Measurements from ENCODE around the gene RILP.

RILP gene

DNA sequence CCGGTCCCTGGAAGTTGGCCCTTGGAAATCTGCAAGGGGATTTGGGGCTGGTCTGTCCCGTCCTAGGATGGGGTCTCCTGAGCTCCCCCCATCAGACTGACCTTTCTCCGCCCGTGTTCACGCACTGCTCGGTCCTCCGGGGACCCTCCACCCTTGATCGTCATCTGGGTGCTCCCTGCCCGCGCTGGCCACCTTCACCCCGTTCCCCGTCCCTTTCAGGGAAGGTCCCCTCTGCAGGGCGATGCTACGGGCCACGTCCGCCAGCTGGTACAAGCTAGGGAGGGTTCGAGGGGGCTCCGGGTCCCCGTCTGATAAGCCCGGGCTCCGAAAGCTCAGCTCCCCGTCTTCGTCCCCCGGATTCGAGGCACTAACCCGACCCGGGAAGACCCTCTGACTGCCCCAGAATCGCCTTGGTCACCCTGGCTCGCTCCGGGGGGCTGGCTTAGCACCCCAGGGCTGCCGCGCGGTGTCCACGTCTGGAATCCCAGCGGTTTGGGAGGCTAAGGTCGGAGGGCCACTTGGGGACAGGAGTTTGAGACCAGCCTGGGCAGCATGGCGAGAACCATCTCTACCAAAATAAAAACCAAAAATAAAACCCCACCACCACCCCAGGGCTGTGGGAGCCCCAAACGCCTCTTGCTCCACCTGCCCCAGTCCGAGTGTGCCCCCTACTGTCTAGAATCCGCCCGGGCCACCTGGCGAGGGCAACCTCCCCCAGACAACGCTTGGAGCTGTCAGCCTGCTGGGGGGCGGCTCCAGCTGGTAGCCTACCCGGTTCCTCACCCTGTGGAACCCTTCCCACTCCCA lies 20.0 kb downstream of the RILP start:
- in situ Hi-C loops (cut with MboI; ENCODE audit: low sequenced_read_pairs) = no loop called here

DNA sequence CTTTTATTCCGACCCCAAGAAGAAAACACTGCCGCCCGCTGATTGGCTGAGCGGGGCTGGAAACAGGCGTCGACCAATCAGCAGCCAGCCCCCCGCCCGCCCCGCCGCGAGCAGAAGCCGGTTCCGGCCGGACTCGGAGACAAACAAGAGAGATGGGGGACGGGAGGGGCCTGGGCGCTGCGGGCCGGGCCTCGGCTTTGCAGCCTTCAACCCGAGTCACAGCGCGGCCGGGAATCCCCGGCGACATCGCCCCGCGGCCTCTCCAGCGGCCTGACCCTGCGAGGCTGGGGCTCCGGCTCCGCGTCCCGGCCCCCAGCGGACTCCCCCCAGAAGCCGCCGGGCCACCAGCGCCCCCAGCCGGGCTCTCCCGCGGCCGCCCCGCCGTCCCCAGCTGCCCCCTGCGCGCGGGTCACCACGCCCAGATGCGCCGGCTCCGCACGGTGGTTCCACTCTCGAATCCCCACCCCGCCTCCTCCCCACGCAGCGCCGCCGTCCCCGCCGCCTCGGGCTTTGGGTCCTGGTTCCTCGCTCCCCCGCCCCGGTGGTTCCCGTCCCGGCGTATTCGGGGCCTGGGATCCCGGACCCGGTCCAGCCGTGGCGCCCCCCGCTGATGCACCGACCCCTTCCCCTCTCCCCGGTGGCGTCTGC lies 20.7 kb downstream of the RILP start:
- in situ Hi-C loops (cut with MboI; ENCODE audit: low sequenced_read_pairs) = no loop called here

DNA sequence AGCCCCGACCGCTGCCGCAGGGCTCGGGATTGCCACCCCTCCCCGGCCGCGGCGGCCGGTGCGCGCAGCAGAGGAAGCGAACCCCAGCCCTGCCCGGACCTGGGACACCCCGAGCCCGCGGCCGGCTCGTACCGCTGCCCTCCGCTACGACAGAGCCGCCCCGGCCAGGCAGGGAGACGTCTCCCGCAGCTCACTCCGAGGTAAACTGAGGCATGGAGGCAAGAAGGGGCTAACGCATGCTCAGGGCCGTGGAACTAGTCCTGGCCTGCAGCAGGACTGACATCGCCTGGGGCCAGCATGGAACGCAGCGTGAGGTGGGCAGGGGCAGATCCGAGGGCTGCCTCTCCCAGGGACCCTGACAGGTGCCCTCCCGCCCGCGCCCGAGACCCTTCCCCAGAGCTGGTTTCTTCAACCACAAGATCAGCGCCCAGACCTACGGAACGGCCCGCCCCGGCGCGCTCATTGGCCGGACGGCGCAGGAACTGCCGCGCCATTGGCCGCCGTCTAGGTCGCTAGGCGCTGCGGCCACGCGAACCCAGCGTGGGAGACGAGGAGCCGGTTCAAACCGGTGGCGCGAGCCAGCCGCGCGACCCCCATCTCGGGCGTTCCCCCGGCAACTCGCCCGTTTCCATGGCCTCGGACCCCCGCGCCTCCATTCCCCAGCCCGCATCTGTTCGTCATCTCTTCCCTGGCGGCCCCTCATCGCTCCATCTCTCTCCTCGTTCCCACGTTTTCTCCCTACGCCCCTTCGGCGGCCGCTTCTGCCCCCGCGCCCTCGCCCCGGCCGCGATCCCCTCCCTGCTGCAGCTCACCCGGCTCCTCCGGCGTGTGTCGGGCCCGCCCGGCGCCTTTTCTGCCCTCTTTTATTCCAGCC lies 21.4 kb downstream of the RILP start, which contains the start of gene SLC43A2:
TSS of gene SLC43A2 (minus strand) at position 853 of the 874 bp plus-strand sequence. CDS start 960 bp downstream, outside the sequence.
- in situ Hi-C loops (cut with MboI; ENCODE audit: low sequenced_read_pairs) = no loop called here

DNA sequence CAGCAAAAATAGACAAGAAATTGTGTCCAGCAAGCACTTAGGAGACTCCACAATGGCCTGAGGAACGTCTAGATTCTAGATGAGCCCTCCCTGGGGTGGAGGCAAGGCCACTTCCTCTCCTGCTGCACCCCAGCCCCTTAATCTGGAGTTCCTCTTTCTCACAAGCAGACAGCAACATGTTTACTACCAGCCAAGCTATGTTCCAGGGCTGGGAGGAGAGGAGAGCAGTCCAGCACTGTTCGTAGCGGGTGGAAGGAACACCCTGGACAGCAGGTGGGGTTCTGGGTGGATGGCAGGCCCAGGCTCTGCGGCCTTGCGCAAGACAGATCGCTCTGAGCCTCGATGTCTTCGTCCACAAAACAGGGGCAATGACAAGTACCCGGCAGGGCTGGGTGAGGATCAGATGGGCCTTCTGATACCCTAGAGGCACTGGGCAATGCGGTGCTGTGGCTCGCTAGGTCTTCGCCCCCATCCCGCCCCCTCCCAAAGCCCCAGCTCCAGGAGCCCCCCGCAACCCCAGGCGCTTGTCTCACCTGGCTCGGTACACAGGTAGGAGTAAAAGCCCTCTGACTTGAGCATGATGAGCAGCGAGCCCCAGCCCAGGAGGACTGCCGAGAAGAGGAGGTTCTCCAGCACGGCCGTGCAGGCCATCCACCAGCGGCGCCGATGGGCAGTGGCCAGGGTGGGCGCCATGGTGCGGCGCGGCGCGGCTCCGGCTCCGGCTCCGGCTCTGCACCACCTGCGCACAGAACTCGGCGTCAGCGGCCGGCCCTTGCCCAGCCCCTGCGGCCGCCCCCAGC lies 22.3 kb downstream of the RILP start:
- in situ Hi-C loops (cut with MboI; ENCODE audit: low sequenced_read_pairs) = no loop called here

DNA sequence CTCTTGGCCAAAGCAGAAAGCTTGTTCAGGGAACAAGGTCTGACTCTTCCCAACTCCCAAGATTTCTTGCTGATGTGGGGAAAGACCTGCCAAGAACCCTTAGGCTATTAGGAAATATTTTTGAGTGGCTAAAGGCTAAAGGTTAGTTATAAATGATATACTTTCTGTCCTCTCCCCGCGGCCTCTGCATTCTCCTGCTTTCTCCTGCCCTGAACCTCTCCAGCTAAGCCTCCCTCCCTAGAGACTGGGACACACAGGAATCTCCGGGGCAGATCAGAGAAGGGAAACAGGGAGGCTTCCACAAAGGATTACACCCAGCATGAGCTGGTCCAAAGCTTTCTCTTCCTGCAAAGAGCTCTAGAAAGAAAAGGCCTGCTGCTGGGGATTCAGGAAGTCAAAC lies 23.3 kb downstream of the RILP start:
- in situ Hi-C loops (cut with MboI; ENCODE audit: low sequenced_read_pairs) = no loop called here

DNA sequence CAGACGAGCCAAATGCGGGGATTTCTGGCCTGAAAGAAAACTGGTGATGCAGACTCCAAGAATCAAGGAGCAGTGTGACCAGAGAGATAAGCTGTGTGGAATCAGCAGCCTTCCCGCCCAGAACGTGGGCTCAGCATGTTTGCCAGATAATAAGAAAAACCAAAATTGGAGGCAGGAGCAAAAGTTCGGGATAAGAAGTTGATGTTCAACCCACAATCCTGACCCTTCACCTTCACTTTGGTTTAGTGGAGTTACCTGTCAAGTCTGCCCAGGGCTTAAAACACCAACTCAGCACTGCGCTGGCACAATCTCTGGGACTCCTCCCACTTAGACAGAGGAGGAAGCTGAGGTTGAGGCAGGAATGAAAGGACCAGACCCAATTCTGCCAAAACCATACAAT lies 24.1 kb downstream of the RILP start:
- in situ Hi-C loops (cut with MboI; ENCODE audit: low sequenced_read_pairs) = no loop called here

DNA sequence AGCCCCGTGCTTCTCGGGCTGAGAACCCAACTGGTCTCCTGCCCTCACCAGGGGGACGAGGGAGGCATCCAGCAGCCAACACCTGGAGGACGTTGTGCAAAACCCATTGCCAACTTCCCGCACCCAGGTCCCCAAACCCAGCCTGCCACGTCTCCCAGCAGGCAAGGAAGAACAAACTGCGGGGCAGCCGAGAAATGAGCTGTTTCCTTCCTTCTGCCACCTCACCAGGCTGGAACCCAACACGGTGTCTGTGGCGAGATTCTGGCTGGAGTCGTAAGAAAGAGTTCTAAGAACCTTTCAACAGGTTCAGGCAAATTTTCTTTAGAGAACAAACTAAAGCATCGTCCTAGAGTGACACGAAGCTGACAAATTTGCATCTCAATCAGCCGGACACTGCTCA lies 24.6 kb downstream of the RILP start:
- in situ Hi-C loops (cut with MboI; ENCODE audit: low sequenced_read_pairs) = no loop called here

DNA sequence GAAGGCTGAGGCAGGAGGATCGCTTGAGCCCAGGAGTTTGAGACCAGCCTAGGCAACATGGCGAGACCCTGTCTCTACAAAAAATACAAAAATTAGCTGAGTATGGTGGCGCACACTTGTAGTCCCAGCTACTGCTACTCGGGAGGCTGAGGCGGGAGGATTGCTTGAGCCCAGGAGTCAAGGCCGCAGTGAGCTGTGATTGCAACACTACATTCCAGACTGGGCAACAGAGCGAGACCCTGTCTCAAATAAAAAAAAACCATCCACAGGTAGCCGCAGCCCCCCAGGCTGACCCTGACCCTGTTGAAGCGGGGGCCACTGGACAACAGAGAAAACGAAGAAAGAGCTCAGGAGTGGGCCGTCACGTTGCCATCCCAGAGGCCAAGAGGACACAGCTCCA lies 25.0 kb downstream of the RILP start:
- in situ Hi-C loops (cut with MboI; ENCODE audit: low sequenced_read_pairs) = no loop called here

DNA sequence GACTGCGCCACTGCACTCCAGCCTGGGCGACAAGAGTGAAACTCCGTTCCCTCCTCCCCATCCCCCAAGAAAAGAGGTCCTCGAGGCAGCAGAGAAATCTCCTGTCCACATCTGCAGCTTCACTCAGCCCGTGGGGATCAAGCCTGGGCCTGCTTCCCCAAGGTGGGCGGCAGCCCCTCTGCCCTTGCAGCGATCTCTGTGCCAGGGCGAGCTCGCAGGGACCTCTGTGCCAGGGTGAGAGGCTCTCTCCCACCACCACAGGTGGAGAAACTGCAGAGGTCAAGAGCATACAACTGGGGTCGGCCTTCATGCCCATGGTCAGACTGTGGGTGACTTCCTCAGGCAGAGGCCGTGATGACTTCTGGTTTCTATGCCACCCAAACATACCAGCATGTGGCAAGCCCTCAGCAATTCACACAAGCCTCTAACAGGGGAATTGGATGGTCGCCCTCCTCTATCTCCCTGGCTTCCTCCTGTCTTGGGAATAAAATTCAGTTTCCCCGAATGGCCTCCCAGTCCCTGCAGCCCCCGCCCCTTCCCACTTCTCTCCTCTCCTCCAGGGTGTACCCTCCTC lies 26.5 kb downstream of the RILP start:
- in situ Hi-C loops (cut with MboI; ENCODE audit: low sequenced_read_pairs) = no loop called here

DNA sequence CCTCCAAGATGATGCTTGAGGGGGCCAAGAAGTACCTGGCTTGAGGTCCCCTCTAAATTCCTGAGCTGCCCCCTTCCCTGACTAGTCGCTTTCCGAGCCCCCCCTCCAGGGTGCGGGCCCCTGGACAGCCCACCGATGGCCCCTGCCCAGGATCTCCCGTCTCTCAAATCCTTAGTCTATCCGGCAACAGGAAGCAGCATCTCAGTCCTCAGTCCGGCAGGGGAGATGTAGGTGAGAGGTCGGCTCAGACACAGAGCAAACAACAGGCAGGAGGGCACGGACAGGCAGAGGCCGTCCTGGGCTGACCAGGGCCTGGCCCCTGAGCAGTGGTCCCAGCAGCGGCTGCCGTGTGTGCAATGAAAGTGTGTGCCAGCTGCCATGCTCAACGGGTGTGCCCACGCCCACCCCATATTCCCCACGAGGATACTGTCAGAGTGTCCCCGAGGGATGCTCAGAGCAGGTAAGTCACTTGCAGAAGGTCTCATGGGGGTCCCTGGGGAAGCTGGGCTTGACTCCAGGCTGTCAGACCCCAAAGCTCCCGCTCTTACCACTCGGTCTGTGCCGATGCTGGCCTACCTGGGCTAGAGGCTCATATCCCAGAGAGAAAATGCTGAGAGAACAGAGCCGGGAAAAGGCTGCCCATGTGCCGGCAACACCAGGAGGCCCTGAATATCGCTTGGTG lies 28.3 kb downstream of the RILP start:
- in situ Hi-C loops (cut with MboI; ENCODE audit: low sequenced_read_pairs) = no loop called here

DNA sequence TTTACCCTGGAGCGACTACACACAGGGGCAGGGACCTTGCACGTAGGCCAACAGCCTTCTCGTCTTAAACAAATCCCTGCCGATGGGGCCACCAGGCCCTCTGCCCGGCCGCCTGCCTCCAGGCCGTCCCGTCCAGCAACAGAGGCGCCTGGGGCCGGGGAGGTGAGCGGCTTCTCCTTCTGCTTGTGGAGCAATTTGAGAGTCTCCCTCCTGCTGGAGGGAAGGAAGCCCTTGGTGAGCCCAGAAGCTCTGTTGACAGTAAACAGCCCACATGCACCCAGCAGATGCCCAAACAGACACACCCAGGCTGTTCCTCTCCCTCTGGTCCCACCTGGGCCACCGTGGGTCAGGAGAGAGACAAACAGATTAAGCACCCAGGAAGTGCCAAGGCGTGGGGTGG lies 29.2 kb downstream of the RILP start:
- in situ Hi-C loops (cut with MboI; ENCODE audit: low sequenced_read_pairs) = no loop called here

DNA sequence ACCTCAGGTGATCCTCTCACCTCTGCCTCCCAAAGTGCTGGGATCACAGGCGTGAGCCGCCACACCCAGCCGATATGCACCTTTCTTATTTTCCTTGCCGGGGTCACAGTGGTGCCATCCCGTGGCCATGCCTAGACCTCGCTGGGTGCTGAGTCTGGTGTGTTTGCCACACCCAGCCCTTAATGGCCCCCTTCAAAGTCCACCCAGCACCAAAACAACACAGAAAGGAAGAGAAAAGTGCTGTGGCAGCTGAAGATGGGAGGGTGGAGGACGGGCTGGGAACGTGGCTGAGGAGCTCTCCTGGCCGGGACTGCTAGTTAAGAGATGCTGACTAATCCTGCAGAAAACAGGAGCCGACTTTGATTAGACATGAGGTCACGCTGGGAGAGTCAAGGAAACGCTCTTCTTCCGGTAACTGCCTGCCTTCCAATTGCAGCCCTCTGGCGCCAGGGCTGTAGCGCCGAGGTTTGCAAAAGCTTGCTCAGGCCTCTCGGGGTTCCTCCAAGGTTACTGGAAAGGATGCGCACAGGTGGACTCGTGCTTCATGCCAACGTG lies 32.0 kb downstream of the RILP start:
- in situ Hi-C loops (cut with MboI; ENCODE audit: low sequenced_read_pairs) = no loop called here

DNA sequence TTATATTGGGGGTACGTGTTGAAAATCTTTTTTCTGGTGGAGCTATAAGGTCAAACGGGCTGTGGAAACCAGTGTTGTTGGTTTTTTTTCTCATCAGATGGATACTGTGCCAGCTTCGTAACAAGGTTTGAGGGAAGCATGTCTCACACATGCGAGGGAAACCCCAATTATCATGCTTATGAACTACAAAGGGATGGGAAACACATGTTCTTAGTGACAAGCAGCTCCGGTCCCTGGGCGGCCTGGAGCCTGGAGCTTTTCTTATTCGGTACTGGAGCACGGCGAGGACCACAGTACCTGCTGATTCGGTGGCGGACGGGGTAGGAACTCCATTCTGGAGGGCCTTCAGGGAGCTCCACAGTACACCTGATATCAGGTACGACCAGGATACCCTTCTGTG lies 33.6 kb downstream of the RILP start:
- in situ Hi-C loops (cut with MboI; ENCODE audit: low sequenced_read_pairs) = no loop called here

DNA sequence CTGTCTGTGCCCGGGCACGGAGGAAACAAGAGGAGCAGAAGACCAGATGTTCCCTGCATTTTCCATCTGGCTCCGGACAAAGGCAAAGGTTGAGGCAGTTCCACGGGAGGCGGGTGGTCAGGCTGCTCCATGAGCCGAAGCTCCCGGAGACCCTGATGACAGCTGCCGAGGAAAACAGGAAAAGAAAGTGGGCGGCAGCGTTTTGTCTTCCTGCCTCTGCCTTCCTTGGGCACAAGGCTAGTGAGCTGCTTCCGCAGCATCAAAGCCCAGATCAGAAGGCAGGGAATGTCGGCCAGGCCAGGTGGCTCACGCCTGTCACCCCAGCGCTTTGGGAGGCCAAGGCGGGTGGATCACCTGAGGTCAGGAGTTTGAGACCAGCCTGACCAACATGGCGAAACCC lies 37.3 kb downstream of the RILP start:
- in situ Hi-C loops (cut with MboI; ENCODE audit: low sequenced_read_pairs) = no loop called here

DNA sequence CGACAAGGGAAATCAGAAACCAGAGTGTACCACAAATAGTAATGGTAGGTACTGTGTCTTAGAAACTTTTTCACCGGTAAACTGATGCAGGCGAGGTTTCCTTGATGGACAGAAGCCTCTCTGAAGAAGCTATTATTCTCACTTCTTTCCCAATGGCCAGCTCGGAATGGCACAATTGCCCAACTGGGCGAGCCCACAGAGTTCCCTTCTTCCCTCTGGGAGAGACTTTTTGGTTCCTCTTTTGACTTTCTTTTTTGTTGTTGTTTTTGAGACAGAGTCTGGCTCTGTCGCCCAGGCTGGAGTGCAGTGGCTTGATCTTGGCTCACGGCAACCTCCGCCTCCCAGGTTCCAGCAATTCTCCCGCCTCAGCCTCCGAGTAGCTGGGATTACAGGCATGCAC lies 38.0 kb downstream of the RILP start:
- in situ Hi-C loops (cut with MboI; ENCODE audit: low sequenced_read_pairs) = no loop called here

DNA sequence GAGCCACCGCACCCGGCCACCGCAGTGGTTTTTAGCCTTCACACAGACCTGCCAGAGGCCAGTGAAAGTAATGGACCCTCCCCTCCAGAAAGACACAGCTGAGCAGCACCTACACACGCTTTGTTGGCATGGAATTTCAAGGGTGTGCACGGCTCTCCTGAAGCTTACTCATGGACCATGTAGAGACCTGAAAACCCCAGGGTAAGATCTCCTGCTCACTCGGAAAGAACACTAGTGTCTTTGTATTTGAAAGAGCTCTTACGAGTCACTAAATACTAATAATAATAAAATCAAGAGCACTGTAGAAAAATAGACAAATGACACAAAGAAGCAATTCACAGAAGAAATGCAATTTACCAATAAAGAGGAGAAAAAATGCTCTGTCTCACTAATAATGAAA lies 41.0 kb downstream of the RILP start:
- in situ Hi-C loops (cut with MboI; ENCODE audit: low sequenced_read_pairs) = no loop called here

DNA sequence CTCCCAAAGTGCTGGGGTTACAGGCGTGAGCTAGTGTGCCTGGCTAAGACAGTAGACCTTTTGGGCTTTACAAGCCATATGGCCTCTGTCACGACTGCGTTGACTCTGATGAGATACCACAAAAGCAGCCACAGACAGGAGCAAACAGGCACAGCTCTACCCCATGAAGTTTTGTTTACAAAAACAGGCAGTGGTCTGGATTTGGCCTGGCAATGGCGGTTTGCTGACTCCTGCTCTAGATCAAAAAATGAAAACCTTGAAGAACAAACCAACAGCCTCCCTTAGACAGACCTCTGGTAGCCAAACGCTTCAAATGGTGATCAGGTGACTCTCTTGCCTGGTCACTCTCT lies 41.7 kb downstream of the RILP start:
- in situ Hi-C loops (cut with MboI; ENCODE audit: low sequenced_read_pairs) = no loop called here

DNA sequence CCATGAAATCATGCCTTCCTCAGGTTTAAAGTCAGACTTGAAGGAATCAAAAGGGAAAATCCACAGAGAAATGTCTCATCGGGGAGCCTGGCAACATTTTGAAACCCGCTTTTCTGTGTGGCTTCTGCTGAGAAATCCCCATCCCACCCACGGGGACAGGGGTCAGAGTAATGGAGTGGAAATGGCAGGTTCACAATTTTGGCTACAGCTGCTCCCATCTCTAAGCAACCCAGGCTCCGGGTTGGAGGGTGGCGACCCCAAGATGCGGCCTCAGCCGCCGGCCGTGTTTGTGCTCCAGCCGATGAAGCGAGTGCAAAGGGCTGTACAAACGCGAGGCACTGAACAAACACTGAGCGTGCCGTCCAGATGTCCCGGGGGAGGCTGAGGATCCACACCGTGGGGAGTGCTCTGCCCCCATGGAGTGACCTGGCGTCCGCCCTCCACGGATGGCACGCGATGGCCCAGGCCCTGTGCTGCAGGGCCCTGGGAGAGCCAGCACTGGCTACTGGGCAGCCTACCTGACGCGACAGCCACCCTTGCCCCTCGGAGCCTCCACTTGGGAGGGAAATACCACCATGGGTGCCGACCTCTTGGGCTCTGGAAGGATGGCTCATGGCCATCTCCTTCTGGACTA lies 43.2 kb downstream of the RILP start:
- in situ Hi-C loops (cut with MboI; ENCODE audit: low sequenced_read_pairs) = no loop called here

DNA sequence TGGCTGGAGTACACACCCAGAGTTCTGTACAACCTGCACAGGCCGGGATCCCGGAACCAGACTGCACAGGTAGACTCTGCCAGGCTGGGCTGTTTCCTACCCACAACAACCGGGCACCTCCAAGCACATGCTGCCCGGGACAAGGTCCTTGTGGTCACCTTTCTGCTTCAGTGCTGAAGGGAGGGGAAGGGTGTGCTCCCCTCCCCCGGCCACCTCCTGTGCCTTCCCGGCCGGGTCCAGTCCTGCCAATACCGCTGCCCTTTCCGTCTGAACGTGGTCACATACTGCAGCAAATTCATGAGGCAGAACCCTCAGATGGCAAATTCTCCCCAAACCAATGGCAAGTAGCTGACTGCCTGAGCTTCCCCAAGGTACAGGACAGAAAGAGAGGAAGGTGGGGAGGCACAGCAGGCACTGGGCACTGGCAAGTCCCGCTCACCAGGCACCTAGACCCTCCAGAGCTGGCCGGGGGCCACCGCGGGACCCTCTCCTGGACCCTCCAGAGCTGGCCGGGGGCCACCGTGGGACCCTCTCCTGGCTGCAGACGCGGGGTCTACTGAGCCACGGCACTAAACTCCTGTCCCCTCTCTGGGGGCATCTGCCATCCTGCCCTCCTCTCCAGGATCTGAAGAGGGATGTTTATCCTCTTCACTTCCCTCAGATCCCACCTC lies 43.9 kb downstream of the RILP start:
- in situ Hi-C loops (cut with MboI; ENCODE audit: low sequenced_read_pairs) = no loop called here

Data from hTERT RPE-1 (cell line).